Stimulated activated CD4-positive, alpha-beta T cell treated with anti-CD3 and anti-CD28 coated beads, Interleukin-12 subunit alpha, Interleukin-12 subunit beta, amount 100 ng/mL, for 48 hours (primary cell): ENCODE data around the gene TERT.
"Not testable (repeated sequence)": the region's sequence is repeated elsewhere in the genome, so short reads cannot be mapped to it uniquely, and the experiment has no call there.

Source experiments
- DNase-seq, 3 donors: peaks; one replicate each; pipeline ENCODE4 v3.0.0-alpha.2; 2020; ENCODE audit warnings: low read depth in 2 of 3, low spot score in 1 of 3

Gene TERT

DNA sequence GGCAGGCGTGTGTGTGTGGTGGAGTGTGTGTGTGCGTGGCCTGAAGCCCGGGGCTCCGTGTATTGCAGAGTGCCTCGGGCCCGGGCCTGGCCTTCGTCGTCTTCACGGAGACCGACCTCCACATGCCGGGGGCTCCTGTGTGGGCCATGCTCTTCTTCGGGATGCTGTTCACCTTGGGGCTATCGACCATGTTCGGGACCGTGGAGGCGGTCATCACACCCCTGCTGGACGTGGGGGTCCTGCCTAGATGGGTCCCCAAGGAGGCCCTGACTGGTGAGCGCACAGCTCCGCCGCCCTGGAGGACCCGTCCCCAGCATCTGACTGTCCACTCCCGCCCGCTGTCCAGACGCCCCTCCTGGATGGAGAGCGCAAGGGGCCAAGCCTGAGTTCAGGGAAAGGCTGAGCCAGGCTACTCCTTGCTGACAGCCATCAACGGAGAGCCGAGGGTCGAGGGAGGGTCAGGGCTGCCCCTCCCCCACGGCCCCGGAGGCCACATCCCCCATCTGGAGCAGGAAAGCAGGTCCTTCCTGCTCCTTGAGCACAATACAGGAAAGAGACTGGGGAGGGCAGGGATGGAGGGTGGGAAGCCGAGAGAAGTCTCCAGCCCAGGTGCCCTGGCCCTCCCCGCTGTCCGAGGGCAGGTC, 51.3 kb downstream of the TERT start:
- DNase-seq, result no peak

DNA sequence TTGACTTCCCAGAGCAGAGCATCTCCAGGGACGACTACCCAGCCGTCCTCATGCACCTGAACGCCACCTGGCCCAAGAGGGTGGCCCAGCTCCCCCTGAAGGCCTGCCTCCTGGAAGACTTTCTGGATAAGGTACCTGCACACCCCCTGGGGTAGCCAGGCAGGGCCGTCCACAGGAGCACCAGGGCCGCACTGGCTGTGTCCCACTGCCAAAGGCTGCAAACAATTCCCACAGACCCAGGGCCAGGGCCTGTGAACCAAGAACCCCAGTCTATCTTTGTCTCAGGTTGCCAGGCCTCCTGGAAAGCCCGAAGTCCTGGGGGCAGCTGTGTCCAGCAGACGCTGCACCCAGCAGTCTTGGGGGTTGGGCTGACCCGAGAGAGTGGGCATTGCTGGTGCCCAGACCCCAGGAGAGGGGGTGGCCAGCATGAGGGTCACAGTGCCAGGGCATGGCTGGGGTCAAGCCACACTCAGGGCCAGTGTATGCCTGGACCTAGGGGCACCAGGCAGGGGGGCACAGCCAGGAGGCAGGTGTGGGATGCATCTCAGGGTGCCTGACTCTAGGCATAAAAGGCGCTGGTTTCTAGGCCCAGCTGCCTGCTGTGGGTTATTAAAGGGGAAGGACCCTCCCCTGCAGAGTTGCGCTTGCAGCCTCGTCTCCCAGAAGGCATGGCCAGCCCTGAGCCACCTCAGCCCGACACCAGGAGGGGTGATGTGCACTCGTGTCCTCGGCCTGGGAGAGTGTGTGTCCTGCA, 52.0 kb downstream of the TERT start:
- no peak for DNase-seq

DNA sequence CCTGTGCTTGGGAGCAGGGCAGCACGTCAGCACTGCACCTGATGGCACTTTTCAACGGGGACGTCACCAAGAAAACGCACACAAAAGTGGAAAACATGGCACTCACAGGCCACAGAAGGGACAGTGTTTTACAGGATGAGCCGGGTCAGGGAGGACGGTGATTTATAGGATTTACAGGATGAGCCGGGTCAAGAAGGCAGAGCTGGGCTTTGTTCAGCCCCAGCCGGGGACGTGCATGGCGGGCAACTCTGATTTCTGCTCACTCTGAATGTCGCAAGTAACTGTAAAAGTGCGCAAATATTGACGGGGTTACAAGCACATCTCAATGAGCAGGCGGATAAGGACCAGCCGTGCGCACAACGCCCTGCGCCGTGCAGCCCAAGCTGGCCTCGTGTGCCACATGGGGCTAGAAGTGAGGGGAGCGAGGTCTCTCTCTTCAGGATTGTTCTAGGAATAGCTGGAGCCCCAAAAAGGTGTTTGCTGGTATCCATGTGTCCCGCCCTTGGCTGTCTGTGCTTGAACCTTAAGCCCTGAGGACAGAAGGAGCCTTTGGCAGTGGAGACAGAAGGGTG, 53.3 kb downstream of the TERT start:
- no peak for DNase-seq

DNA sequence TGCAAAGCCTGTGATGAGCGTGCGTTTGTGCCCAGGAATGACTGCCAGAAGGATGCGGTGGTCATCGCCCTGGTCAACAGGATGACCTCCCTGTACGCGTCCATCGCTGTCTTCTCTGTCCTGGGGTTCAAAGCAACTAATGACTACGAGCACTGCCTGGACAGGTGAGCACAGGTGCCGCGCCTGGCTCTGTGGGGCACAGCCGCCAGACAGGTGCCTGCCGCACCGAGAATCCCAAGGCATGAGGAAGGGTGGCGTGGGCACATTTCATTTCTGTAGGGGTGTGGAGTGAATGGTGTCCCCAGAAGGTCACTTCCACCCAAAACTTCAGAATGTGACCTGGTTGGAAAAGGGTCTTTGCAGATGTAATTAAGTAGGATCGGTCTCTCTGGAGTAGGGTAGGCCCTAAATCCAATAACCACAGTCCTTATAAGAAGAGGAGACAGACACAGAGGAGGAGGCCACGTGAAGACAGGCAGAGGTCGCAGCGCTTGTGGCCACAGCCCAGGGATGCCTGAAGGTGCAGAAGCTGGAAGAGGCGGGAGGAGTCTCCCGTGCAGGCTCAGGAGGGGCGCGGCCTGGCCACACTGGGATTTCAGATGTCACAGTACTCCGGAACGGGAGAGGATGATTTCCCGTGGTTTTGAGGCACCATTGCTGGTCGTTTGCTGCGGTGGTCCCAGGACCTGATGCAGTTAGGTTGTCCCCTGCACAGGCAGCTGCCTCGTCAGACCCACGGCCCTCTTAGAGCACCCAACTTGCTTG, 54.2 kb downstream of the TERT start:
- DNase-seq, result no peak

DNA sequence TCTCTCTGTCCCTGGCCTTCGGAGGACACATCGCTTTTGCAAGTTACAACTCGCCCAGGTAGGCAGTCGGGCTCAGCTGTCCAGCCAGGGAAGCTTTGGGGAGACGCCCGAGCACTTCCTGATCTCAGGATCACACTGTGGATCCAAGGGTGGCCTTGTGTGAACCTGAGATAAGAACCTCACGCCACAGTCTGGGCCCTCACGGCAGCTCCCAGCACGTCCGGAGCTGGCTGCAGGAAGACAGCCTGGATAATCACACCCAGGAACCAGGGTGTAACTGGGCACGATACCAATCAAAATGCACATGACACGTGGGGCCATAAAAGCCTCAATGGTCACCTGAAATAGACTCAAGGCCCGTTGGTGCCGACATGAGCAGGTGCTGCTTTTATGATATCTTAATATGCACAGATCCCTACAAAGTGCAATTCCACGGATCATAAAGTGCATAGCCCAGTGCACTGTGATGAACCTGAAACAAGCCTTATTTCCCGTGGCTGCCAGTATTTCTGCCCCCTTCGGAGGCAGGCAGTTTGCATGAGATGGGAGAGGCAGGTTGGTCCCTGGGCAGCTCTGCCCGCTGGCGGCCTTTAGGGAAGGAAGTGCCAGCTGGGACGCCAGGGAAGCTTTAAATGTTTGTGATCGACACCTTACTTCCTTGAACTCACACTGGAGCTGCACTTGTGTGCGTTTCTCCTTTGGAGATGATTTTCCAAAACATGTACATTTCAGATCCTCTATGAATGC, 55.2 kb downstream of the TERT start:
- DNase-seq, result no peak

DNA sequence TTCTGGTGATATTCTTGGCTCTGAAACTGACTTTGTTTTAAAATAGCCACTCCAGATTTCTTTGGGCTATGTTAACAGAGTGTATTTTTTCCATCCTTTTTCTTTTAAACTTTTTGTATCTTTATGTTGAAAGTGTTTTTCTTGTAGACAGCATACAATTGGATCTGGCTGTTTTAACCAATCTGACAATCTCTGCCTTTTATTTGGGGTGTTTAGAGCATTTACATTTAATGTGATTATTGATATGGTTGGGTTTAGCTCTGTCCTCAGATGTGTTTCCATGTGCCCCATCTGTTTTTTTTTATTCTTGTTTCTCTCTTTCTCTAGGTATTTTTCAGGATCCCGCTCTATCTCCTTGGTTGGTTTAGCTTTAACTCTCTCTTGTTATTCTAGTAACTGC, 59.0 kb downstream of the TERT start:
- no peak for DNase-seq

DNA sequence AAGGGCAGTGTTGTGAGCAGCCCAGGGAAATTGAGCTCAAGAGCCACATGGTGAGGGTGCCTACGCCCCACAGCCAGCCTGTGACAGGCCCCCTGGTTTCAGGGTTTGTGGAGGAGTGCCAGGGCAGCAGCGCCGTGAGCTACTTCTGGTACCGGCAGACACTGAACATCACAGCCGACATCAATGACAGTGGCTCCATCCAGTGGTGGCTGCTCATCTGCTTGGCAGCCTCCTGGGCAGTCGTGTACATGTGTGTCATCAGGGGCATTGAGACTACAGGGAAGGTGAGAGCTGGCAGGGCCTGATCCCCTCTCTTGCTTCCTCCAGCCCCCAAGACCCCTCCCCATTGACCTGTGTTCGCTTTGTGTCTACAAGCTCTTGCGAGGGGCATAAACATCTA, 59.5 kb downstream of the TERT start:
- no peak for DNase-seq

DNA sequence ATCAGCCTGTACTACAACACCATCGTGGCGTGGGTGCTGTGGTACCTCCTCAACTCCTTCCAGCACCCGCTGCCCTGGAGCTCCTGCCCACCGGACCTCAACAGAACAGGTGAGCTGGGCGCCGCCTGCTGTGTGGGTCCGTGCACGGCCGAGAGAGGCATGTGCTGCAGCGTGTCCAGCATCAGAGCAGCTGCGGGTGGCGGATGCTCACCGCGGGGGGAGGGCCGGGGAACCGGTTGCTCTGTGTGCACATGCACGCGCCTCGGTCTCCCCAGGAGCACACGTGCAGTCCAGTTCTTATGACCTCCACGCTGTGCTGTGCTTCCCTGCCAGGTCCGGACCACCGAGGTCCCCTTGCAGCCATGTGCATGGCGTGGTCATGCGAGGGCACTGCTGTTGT, 62.1 kb downstream of the TERT start:
- DNase-seq, result no peak

DNA sequence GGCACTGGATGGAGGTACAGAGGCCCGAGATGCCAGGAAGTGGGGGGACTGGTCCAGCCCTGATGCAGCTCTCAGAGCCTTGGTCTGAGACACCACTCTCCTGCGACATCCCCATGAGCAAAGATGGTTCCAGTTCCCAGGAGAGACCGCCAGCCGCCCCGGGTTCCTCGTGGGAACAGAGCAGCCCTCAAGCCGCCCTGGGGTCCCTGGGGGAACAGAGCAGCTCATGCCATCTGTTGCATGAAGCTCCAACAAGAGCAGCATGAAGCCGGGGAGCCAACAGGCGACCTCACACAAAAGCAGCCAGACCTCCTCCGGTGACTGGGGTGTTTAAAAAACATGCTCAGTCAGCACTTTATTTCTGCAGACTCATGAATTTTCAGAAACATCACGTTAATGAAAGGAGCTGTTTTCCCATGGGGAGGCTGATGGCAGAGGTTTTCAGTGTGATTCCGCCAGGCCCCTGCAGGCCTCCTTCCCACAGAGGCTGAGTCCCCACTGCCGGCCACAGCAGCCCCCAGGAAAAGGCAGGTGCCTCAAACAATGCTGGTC, 63.4 kb downstream of the TERT start:
- no peak for DNase-seq

DNA sequence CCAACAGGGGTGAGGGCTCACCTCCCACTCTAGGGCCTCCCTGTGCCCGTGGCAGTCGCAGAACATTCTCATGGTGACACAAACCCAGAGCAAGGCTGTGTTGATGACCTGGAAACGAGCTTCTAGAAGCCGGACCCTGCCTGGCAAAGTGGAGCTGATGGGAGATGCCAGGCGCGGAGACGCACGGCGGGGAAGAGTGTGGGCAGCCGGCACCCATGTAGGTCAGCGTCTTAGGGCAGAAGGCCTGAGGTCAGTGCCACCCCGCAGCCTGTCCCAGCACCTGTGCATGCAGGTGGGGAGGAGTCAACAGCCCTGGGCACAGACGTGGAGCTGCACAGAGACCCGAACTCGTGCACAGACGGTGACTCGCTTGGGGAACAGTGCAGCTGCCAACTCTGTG, 64.3 kb downstream of the TERT start:
- DNase-seq, result no peak

DNA sequence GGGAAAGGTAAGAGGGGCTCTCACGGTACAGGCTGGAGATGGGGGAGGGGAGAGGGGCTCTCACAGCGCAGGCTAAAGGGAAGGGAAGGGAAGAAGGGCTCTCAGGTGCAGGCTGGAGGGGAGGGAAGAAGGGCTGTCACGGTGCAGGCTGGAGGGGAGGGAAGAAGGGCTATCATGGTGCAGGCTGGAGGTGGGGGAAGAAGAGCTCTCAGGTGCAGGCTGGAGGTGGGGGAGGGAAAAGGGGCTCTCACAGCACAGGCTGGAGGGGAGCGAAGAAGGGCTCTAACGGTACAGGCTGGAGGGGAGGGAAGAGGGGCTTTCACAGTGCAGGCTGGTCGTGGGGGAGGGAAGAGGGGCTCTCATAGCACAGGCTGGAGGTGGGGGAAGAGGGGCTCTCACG, 65.0 kb downstream of the TERT start:
- DNase-seq, result no peak

DNA sequence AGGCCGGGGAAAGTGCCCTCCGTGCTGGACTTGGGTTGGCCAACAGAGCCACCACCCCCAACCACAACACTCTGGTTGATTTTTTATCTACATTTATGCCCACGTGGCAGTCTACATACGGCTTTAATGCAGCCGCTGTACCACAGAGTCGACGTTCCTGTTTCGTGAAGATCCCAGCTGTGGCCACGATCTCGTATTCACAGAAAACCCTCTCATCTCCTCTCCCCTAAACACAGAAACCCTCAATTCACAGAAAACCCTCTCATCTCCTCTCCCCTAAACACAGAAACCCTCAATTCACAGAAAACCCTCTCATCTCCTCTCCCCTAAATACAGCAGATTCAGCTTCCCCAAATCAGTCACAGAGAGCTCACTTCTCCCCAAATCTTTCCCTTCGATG, 65.8 kb downstream of the TERT start:
- not testable (repeated sequence) for DNase-seq

DNA sequence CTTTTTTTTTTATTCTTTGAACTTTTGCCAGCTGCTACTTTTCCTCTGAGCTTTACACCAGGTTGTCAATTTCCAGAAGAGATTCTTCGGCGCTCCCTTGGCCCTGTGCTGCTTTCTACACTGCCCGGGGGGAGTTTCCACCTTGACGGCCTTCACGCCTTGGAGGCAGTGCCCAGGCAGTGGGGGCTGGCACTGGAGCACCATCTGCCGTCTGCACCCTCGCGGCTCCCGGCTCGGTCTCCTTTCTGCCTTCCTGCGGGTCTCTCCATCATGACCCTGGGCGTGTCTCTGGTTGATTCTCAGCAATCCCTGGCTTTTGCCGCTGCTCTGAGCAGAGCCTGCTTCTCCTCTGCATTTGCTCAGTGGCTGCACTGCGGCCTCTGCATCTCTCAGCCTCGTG, 66.7 kb downstream of the TERT start:
- DNase-seq, result no peak

DNA sequence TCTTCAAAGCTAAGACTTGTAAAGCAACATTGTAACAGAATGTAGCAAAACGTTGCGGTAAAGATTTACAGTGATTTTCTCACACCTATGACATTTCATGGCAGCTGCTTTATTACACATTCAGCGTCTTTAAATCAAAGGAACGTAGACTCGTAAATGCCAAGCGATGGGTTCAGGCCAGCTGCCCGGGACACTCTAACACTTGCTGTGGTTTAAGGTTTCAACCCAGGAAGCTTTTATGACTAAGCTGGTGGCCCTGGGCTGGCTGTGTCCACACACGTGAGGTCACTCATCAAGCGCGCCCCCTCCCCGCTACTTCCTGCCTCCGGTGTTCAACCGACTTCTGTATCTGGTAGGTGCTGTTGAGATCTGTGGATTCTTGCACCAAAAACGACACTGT, 67.2 kb downstream of the TERT start:
- no peak for DNase-seq

DNA sequence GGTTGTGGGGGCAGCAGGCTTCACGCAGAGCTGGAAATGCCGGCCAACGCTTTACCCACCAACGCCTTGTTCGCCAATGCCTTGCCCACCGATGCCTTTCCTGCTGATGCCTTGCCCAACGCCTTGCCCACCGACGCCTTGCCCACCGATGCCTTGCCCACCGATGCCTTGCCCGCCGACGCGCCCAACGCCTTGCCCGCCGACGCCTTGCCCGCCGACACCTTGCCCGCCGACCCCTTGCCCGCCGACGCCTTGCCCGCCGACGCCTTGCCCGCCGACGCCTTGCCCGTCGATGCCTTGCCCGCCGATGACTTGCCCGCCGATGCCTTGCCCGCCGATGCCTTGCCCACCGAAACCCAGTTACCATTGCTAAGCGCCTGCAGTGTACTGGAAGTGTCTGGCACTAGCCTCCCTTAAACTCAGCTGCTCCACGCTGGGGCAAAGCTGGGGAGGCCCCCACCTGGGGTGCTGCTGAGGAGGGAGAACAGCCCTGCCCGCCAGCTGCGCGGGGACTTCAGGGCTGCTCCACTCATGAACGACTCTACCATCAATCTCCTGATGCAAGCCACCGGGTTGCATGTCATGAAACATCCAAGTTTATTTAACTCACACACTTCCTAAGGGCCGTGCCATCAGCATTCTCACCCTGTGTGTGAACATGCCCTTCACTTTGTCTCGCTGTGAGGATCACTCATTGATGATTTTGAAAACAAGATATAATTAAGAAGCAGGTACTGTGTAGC, 67.9 kb downstream of the TERT start:
- DNase-seq, result no peak

DNA sequence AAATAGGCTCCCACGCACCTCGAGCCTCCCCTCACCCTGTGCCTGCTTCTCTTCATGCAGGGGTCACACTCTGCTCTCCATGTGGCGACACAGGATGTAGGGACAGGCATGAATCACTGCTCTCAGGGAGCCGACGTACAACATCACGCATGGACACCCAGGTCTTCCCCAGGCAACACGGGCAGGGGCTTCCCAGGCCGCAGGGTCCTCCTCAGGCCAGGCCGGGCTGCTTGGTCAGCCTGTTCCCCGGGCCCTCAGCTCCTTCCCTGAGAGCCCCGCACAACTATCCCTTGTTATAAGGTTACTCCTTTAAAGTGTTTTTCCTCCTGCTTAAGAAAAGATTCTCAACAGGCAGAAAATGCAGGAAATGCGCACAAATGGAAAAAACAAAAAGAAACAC, 68.6 kb downstream of the TERT start:
- no peak for DNase-seq

DNA sequence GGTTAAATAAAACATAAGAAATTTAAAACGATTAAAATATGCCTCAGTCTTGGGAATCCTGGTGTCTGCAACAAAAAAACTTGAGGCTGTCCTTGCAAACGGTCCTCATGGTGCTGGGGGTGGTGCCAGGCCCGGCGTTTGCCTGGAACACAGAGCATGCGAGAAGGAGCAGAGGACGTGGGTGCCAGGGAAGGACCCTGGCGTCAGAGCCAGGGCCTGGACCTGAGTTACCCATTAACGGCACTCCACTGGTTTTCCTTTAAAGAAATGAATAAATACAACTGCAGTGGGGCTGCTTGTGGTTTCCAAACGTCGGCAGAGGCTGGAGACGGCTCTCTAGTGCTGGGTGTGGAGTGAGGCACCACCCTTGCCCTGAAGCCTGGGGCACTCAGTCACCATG, 69.8 kb downstream of the TERT start, which contains the start of gene SLC6A18:
Gene SLC6A18 (plus strand): TSS at position 301 of the 400 bp plus-strand sequence. CDS start 97 bp downstream, at position 398.
- DNase-seq, result no peak

DNA sequence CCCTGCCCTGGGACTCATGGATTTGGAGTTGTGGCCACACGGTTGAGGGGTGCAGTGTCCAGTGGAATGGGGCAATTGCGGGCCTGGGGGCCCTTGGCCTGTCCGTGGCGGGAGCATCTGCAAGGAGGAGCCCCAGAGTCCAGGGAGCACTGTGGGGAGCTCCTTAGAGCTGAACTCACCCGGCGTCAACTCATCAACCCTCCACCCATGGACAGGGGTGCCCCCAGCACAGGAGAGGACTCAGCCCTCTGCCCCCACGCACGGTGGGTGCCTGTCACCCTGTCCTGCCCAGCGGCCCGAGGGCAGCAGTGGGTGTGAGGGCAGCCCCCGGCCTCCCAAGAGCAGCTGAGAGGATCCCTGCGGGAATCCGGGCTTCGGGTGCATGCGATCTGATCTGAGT, 70.2 kb downstream of the TERT start:
- no peak for DNase-seq

DNA sequence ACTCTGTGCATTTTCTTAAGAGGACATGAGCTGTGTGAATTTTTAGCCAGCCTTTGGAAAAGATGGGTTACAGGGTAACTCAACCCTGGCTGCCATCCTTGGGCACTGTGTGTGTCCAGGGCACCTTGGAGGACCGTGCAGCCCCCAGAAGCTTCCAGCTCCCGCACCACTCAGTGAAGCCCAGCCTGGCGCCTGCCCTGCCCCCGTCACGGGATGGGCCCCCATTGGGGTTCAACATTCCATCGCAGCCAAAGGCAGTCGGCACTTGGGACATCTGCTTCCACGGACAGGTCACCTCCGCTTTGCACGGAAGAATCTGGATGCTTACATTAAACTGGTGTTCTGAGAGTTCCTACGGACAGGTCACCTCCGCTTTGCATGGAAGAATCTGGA, 71.6 kb downstream of the TERT start:
- no peak for DNase-seq

DNA sequence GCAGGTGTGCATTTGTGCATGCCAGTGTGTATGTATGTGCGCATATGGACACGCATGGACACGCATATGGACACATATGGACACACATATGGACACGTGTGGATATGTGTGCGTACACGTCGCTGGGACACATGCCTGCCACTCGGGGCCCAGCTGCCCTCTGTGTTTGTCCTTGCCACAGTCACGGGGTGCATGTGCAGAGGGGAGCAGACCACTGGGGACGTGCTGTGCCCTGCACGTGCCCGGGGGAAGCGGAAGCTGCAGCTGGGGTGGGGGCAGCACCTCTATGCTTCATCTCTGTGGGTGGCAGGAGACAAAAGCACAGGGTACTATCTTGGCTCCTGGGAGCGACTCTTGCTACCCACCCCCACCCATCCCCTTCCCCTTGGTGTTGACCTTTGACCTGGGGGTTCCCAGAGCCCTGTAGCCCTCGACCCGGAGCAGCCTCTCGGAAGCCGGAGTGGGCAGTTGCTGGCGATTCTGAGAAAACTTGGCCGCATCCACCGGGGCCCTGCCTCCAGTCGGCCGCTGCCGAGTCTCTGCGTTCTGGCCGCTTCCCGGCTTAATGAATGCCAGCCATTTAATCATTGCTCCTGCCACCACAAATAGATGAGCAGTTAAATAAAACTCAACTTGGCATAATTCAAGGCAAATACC, 72.1 kb downstream of the TERT start:
- DNase-seq, result no peak
